HEK293 (cell line): ENCODE data around the gene ARHGAP15.
A peak's percentile ranks its signal among the peaks of the same experiment; 100 is the strongest.

ENCODE experiments used
- CTCF ChIA-PET: fragments of 350-600 bp; formaldehyde crosslinking; extraction: SDS; loops from one replicate; lab custom pipeline; 2021; ENCODE audit warnings: antibody characterized with exemption; lab: Yijun Ruan, JAX
- POLR2A ChIA-PET: fragments of 300-600 bp; formaldehyde crosslinking; extraction: SDS; loops from one replicate; lab custom pipeline; 2020; ENCODE audit warnings: antibody characterized with exemption, inconsistent platforms; lab: Yijun Ruan, JAX
- H3K27ac ChIP-seq: fragments of 200-500 bp; sonication (Bioruptor generic); 2 replicates; pipeline ENCODE4 v1.5.1; 2014; ENCODE audit warnings: low read depth, low read length, control low read depth, inconsistent platforms; ENCODE audit errors: extremely low read depth
- H3K36me3 ChIP-seq, 2 experiments: fragments of 200-500 bp in 1 of 2; sonication (Bioruptor generic) in 1 of 2; 1 replicate in 1 of 2; 2 replicates in 1 of 2; pipeline ENCODE4 v1.5.1; 2014 to 2017; ENCODE audit warnings: inconsistent platforms in 2 of 2, low read length in 2 of 2; ENCODE audit not compliant: control insufficient read depth in 2 of 2, insufficient read depth in 1 of 2
- H3K4me1 ChIP-seq: fragments of 200-500 bp; sonication (Bioruptor generic); 2 replicates; pipeline ENCODE4 v1.5.1; 2014; ENCODE audit warnings: mild to moderate bottlenecking, low read length, inconsistent platforms; ENCODE audit not compliant: control insufficient read depth, insufficient read depth
- H3K4me3 ChIP-seq: 2 replicates; pipeline ENCODE4 v1.5.1; 2011; ENCODE audit warnings: low read depth, mild to moderate bottlenecking, control low read depth, low read length, moderate library complexity
- H3K9me3 ChIP-seq: fragments of 200-500 bp; sonication (Bioruptor generic); 2 replicates; pipeline ENCODE4 v1.5.1; 2014; ENCODE audit warnings: low read depth, low read length, inconsistent platforms; ENCODE audit not compliant: control insufficient read depth, insufficient read depth
- GLI2 ChIP-seq: fragments of 450-650 bp; formaldehyde crosslinking; IDR thresholded peaks from 2 replicates; pipeline ENCODE4; 2017; ENCODE audit warnings: missing biosample characterization, missing genetic modification characterization, low read depth, borderline replicate concordance
- SP2 ChIP-seq: fragments of 450-650 bp; formaldehyde crosslinking; IDR thresholded peaks from 2 replicates; pipeline ENCODE4 v1.5.1; 2016; ENCODE audit warnings: missing biosample characterization, missing genetic modification characterization
- TRIM28 ChIP-seq: IDR thresholded peaks from 2 replicates; pipeline ENCODE4 v1.6.1; 2011; ENCODE audit warnings: low read length, control low read depth, borderline replicate concordance
- WT1 ChIP-seq: fragments of 450-650 bp; formaldehyde crosslinking; IDR thresholded peaks from 2 replicates; pipeline ENCODE4 v1.5.1; 2016; ENCODE audit warnings: missing biosample characterization, missing genetic modification characterization
- YY2 ChIP-seq: fragments of 450-650 bp; formaldehyde crosslinking; IDR thresholded peaks from 2 replicates; pipeline ENCODE4 v1.5.1; 2016; ENCODE audit warnings: missing biosample characterization, missing genetic modification characterization
- ZBTB1 ChIP-seq: fragments of 450-650 bp; formaldehyde crosslinking; IDR thresholded peaks from 2 replicates; pipeline ENCODE4 v1.5.1; 2016; ENCODE audit warnings: missing biosample characterization, missing genetic modification characterization
- ZBTB10 ChIP-seq: fragments of 450-650 bp; formaldehyde crosslinking; IDR thresholded peaks from 2 replicates; pipeline ENCODE4 v1.5.1; 2016; ENCODE audit warnings: missing biosample characterization, missing genetic modification characterization
- ZFHX2 ChIP-seq: fragments of 450-650 bp; formaldehyde crosslinking; conservative IDR thresholded peaks from 2 replicates; pipeline ENCODE4 v1.5.1; 2016; ENCODE audit warnings: missing biosample characterization, missing genetic modification characterization
- ZNF148 ChIP-seq: fragments of 450-650 bp; formaldehyde crosslinking; IDR thresholded peaks from 2 replicates; pipeline ENCODE4 v1.5.0; 2017; ENCODE audit warnings: missing biosample characterization, missing genetic modification characterization, borderline replicate concordance
- ZNF280C ChIP-seq: fragments of 450-650 bp; formaldehyde crosslinking; IDR thresholded peaks from 2 replicates; pipeline ENCODE4 v1.5.1; 2016; ENCODE audit warnings: missing biosample characterization, missing genetic modification characterization
- ZNF335 ChIP-seq: fragments of 450-650 bp; formaldehyde crosslinking; conservative IDR thresholded peaks from 2 replicates; pipeline ENCODE4 v1.5.1; 2016; ENCODE audit warnings: missing biosample characterization, missing genetic modification characterization
- ZNF350 ChIP-seq: fragments of 450-650 bp; formaldehyde crosslinking; IDR thresholded peaks from 2 replicates; pipeline ENCODE4 v1.5.0; 2017; ENCODE audit warnings: missing biosample characterization, mild to moderate bottlenecking, missing genetic modification characterization
- ZNF529 ChIP-seq: fragments of 450-650 bp; formaldehyde crosslinking; IDR thresholded peaks from 2 replicates; pipeline ENCODE4 v1.5.1; 2017; ENCODE audit warnings: missing genetic modification characterization, missing biosample characterization; ENCODE audit not compliant: insufficient replicate concordance
- ZNF555 ChIP-seq: fragments of 450-650 bp; formaldehyde crosslinking; conservative IDR thresholded peaks from 2 replicates; pipeline ENCODE4 v1.5.1; 2017; ENCODE audit warnings: missing biosample characterization, mild to moderate bottlenecking, missing genetic modification characterization, inconsistent platforms
- ZNF558 ChIP-seq: fragments of 450-650 bp; formaldehyde crosslinking; IDR thresholded peaks from 2 replicates; pipeline ENCODE4 v1.5.1; 2016; ENCODE audit warnings: missing biosample characterization, missing genetic modification characterization
- ZNF585B ChIP-seq: fragments of 450-650 bp; formaldehyde crosslinking; IDR thresholded peaks from 2 replicates; pipeline ENCODE4 v1.5.1; 2016; ENCODE audit warnings: missing biosample characterization, missing genetic modification characterization
- ZSCAN16 ChIP-seq: fragments of 450-650 bp; formaldehyde crosslinking; IDR thresholded peaks from 2 replicates; pipeline ENCODE4 v1.5.1; 2016; ENCODE audit warnings: missing biosample characterization, missing genetic modification characterization
- TF ChIP-seq, protein P1 (sequence below): fragments of 450-650 bp; formaldehyde crosslinking; IDR thresholded peaks from 2 replicates; pipeline ENCODE4 v1.5.1; 2017; ENCODE audit warnings: missing biosample characterization, missing genetic modification characterization
- TF ChIP-seq, protein P2 (sequence below): fragments of 450-650 bp; formaldehyde crosslinking; IDR thresholded peaks from 2 replicates; pipeline ENCODE4 v1.5.1; 2016; ENCODE audit warnings: missing biosample characterization, missing genetic modification characterization

ARHGAP15 gene

GRCh38 chr2:143345887-143346787, 216.9 kb downstream of the ARHGAP15 start:
- TF ChIP-seq ZNF280C (no peak), ZNF529 (no peak), WT1 (no peak), SP2 (tag by site-specific recombination) (no peak)
- TF ChIP-seq, protein P1, sequence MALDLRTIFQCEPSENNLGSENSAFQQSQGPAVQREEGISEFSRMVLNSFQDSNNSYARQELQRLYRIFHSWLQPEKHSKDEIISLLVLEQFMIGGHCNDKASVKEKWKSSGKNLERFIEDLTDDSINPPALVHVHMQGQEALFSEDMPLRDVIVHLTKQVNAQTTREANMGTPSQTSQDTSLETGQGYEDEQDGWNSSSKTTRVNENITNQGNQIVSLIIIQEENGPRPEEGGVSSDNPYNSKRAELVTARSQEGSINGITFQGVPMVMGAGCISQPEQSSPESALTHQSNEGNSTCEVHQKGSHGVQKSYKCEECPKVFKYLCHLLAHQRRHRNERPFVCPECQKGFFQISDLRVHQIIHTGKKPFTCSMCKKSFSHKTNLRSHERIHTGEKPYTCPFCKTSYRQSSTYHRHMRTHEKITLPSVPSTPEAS (tag by site-specific recombination): peak; percentile 59
- TF ChIP-seq, all 188 proteins: peak for 1
- CTCF ChIA-PET: interaction anchor here (0.5 to 0.6 kb wide), 3 partner anchors 38 to 197 kb away, joined by 3 read pairs; no protein-coding TSS in a partner anchor
- POLR2A ChIA-PET: no interaction called here

DNA sequence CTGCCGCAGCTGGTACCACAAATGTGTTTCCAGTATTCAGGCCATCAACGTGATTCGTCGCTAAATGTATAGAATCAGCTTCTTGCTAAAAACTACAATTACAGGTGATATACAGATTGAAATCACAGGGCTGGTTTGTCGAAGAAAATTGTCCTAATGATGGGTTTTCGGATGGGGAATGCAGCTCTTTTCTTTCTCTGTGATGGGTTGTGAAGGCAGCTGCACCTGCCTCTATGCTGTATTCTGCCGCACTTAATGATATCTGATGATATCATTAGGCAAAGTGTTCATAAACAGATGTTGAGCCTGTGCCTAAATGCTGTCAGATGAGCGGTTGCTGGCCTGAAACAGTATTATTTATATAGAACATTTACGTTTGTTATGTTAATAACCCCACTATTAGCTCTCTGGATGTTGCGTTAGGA, 218.1 kb downstream of the ARHGAP15 start:
- TF ChIP-seq ZNF148 (tag by site-specific recombination): no peak
- TF ChIP-seq YY2: no peak
- TF ChIP-seq, protein P2, sequence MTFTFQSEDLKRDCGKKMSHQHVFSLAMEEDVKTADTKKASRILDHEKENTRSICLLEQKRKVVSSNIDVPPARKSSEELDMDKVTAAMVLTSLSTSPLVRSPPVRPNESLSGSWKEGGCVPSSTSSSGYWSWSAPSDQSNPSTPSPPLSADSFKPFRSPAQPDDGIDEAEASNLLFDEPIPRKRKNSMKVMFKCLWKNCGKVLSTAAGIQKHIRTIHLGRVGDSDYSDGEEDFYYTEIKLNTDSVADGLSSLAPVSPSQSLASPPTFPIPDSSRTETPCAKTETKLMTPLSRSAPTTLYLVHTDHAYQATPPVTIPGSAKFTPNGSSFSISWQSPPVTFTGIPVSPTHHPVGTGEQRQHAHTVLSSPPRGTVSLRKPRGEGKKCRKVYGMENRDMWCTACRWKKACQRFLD (tag by site-specific recombination): no peak
- no peak for TF ChIP-seq ZSCAN16 (tag by site-specific recombination)
- TF ChIP-seq ZNF585B (tag by site-specific recombination): no peak
- TF ChIP-seq GLI2: no peak
- no peak for TF ChIP-seq ZNF555
- TF ChIP-seq TRIM28: no peak
- TF ChIP-seq ZNF350 (tag by site-specific recombination): no peak
- no peak for TF ChIP-seq ZBTB1
- no peak for TF ChIP-seq SP2 (tag by site-specific recombination)
- TF ChIP-seq ZNF558 (tag by site-specific recombination): no peak
- no peak for TF ChIP-seq ZNF335 (tag by site-specific recombination)
- TF ChIP-seq ZFHX2 (tag by site-specific recombination): no peak
- no peak for TF ChIP-seq ZBTB10 (tag by site-specific recombination)
- ChIA-PET POLR2A (no interaction called here), CTCF (no interaction called here)
- no peaks in the 10 kb centered on the region for H3K9me3 ChIP-seq
- H3K4me3 ChIP-seq: no peak overlapping the region
- no peak overlapping the region for H3K27ac ChIP-seq
- H3K36me3 ChIP-seq: no peaks in the 10 kb centered on the region
- no peaks in the 10 kb centered on the region for H3K4me1 ChIP-seq

More at GRCh38 chr2:143345887-143346787, 216.9 kb downstream of the ARHGAP15 start:
- Histone ChIP-seq H3K27ac (no peak overlapping the region), H3K36me3 (no peaks in the 10 kb centered on the region), H3K4me1 (no peaks in the 10 kb centered on the region), H3K4me3 (no peak overlapping the region), H3K9me3 (no peaks in the 10 kb centered on the region)
